ENCODE results near the gene TAS2R14.

The TAS2R14 gene

DNA sequence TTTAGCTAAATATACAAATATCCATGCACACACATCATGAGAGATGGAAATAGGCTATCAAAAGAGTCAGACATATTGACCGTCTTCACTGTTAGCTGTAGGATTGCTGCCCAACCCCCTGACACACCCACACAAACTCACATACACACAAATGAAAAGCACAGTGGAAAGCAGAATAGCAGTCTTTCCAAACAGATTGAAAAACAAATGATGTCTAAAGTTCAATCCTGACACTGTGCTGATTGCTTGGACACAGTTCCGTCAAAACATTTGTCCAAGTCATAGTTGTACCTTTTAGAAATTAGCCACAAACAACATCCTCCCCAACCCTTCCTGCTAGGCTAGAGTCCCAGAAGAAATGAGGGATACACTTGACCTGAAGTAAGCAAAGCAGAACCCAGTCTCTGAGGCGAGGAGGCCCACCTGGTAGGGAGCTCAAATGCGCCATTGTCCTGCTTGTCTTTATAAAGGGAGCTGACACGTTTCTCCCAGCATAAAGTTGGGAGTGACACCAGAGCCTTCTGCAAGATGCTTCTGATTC is 10.2 kb downstream of the TAS2R14 start, which contains the start of gene PRH2:
Gene PRH2 (plus strand): TSS at position 491 of the 541 bp plus-strand sequence. CDS start 38 bp downstream, at position 529.
- ChIA-PET POLR2A (no interaction called here), CTCF (no interaction called here)
- no peak for TF ChIP-seq CTCF (IDR thresholded peaks at IDR 0.05; ENCODE audit: control extremely low read depth, extremely low read depth, low read depth, missing control alignments)

GRCh38 chr12:10926269-10926668 is 12.8 kb downstream of the TAS2R14 start:
- POLR2A ChIA-PET = no interaction called here
- no peak for TF ChIP-seq CTCF (IDR thresholded peaks at IDR 0.05; ENCODE audit: control extremely low read depth, extremely low read depth, low read depth, missing control alignments)
- CTCF ChIA-PET = interaction anchor here (1.0 to 1.7 kb wide), 2 partner anchors 11 to 16 kb away, joined by 3 to 4 read pairs; no protein-coding TSS in a partner anchor
- no peak for DNase-seq (ENCODE audit: extremely low spot score)

More for the DNA sequence above, 10.2 kb downstream of the TAS2R14 start, which contains the start of gene PRH2:
- no peak for DNase-seq (ENCODE audit: extremely low spot score)

DNA sequence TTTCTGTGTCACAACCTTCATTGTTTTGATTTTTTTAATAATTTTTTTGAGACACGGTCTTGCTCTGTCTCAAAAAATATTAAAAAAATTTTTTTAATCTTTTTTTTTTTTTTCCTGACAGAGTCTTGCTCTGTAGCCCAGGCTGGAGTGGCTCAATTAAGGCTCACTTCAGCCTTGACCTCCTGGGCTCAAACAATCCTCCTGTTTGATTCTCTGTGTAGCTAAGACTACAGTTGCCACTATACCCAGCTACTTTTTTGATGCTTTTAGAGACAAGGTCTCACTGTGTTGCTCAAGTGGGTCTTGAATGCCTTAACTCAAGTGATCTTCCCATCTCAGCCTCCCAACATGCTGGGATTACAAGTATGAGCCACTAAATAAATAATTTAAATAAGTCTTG is 19.3 kb downstream of the TAS2R14 start:
- no peak for DNase-seq (ENCODE audit: extremely low spot score)
- ChIA-PET CTCF (no interaction called here), POLR2A (no interaction called here)
- TF ChIP-seq CTCF (IDR thresholded peaks at IDR 0.05; ENCODE audit: control extremely low read depth, extremely low read depth, low read depth, missing control alignments) = no peak

DNA sequence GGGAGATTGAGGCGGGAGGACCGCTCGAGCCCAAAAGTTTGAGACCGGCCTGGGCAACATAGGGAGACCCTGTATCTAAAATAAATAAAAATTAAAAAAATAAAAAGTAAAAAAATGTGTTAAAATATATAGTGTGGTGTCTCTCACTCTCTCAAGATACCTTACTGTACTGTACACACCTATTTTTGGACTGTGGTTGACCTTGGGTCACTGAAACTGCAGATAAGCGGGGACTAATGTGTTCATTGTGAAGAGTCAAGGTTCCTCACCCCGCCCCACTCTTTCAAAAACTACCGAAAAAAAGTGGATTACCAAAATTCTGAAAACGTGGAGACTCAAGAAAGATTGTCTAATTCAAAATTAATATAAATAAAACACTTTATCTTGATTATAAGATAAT is 28.7 kb downstream of the TAS2R14 start:
- no peak for DNase-seq (ENCODE audit: extremely low spot score)
- ChIA-PET CTCF (no interaction called here), POLR2A (no interaction called here)
- TF ChIP-seq CTCF (IDR thresholded peaks at IDR 0.05; ENCODE audit: control extremely low read depth, extremely low read depth, low read depth, missing control alignments) = no peak

GRCh38 chr12:10909462-10909861 is 29.6 kb downstream of the TAS2R14 start, which contains the start of gene TAS2R13:
TSS of gene TAS2R13 (minus strand) at chr12:10909562. CDS start at chr12:10909298, 264 bp downstream.
- no peak for TF ChIP-seq CTCF (IDR thresholded peaks at IDR 0.05; ENCODE audit: control extremely low read depth, extremely low read depth, low read depth, missing control alignments)
- ChIA-PET CTCF (interaction anchor here (1.1 kb wide), 1 partner anchor 13 kb away, joined by 3 read pairs; no protein-coding TSS in a partner anchor), POLR2A (no interaction called here)
- no peak for DNase-seq (ENCODE audit: extremely low spot score)

GRCh38 chr12:10904686-10905085 is 34.4 kb downstream of the TAS2R14 start:
- CTCF ChIA-PET = no interaction called here
- POLR2A ChIA-PET = no interaction called here
- TF ChIP-seq CTCF (IDR thresholded peaks at IDR 0.05; ENCODE audit: control extremely low read depth, extremely low read depth, low read depth, missing control alignments) = no peak
- DNase-seq (ENCODE audit: extremely low spot score) = no peak

Data from GM10248 (cell line).